Measurements from ENCODE around the gene SHISAL2A. TPM values are rescaled to one million over a fixed set of nuclear protein-coding genes. Genes with fewer than 3 reads are reported as not detected.

SHISAL2A gene
- total and polyA plus RNA-seq, 2 of the 8 experiments (the other 6 are each of a cell fraction or from before 2014, with no cell fraction given) = 0.74 to 2.1 TPM

DNA sequence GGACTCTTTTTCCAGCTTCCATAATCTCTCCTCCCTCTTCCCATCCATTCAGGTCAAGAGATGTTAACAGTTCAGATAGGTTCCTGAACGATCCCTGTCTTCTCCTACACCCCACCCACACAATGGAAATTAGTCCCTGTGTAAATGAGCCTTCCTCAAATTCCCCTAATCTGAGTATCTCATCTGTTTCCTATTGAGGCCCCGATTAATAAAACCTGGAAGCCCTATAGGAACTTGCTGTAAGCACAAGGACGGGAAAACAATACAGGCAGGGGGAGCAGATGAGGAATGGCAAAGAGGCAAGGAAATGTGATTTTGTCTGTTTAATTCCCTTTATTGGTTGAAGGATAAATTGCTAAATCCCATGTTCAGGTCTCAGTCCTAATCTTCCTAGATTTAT, 37.9 kb upstream of the SHISAL2A start:
- Histone ChIP-seq H3K4me1 (replicated peaks in 1 of 4; ENCODE audit: control insufficient read depth in 3 of 4, insufficient read depth in 4 of 4, low read length in 3 of 4) (peaks cover 0 to 4% (median 0%) of the 10 kb centered on the region in 4 experiments; a peak in 2 of 7 replicates), H3K18ac (ENCODE audit: extremely low read depth, low read length) (no peak overlapping the region), H3K14ac (ENCODE audit: insufficient read length) (no peak overlapping the region), H3K27me3 (replicated peaks in 1 of 4; ENCODE audit: control insufficient read depth in 3 of 4, extremely low read depth in 1 of 4, insufficient read depth in 3 of 4, low read length in 3 of 4) (peaks cover 0 to 3% (median 3%) of the 10 kb centered on the region in 4 experiments; a peak in 2 of 7 replicates), H3K79me1 (ENCODE audit: low read depth, low read length) (no peaks in the 10 kb centered on the region), H2AFZ (ENCODE audit: low read length) (no peak overlapping the region; the same call in 1 of the 2 replicates), H3K27ac (ENCODE audit: low read depth, low read length) (no peak overlapping the region), H2BK12ac (ENCODE audit: low read depth, low read length) (no peak overlapping the region), H3K9me3 (ENCODE audit: insufficient read depth in 2 of 2, low read depth in 1 of 2, low read length in 1 of 2) (no peaks in the 10 kb centered on the region), H3K23ac (ENCODE audit: insufficient read length) (no peak overlapping the region), H3K9ac (replicated peaks in 1 of 4; ENCODE audit: extremely low read depth in 1 of 4, low read depth in 3 of 4, low read length in 3 of 4) (no peak overlapping the region), H4K5ac (ENCODE audit: insufficient read length, low read depth, low read length) (no peak overlapping the region), H3K4me2 (ENCODE audit: insufficient read depth in 1 of 2, low read depth in 2 of 2, low read length in 2 of 2) (no peak overlapping the region), H2BK15ac (ENCODE audit: low read length) (no peak overlapping the region), H3K56ac (replicated peaks; ENCODE audit: insufficient read length, low read depth, low read length) (no peak overlapping the region), H2BK5ac (ENCODE audit: low read depth, low read length) (no peak overlapping the region), H2BK120ac (replicated peaks; ENCODE audit: low read depth, low read length) (no peak overlapping the region), H3K23me2 (ENCODE audit: low read depth, low read length) (no peaks in the 10 kb centered on the region), H4K91ac (replicated peaks; ENCODE audit: insufficient read length, low read length) (no peak overlapping the region), H3K36me3 (ENCODE audit: control insufficient read depth in 2 of 4, insufficient read depth in 4 of 4, low read length in 3 of 4) (no peaks in the 10 kb centered on the region), H4K8ac (ENCODE audit: extremely low read depth, insufficient read depth, low read length) (no peak overlapping the region), H3K79me2 (ENCODE audit: control insufficient read depth in 1 of 2, insufficient read depth in 2 of 2, low read length in 2 of 2) (no peaks in the 10 kb centered on the region), H2BK20ac (ENCODE audit: low read length) (no peak overlapping the region), H3K4me3 (ENCODE audit: extremely low read depth in 1 of 4, insufficient read depth in 2 of 4, low read depth in 3 of 4, low read length in 4 of 4) (no peak overlapping the region), H2AK5ac (ENCODE audit: low read depth, low read length) (no peak overlapping the region), H3K4ac (replicated peaks; ENCODE audit: insufficient read length, low read depth, low read length) (no peak overlapping the region), H4K20me1 (replicated peaks in 1 of 2; ENCODE audit: control insufficient read depth in 1 of 2, insufficient read depth in 2 of 2, low read length in 2 of 2) (no peaks in the 10 kb centered on the region)
- ChIA-PET CTCF (ENCODE audit: partially characterized antibody) (interaction anchor here (1.7 to 2.1 kb wide), 3 partner anchors 9 to 92 kb away, joined by 4 to 7 read pairs (median 5); no protein-coding TSS in a partner anchor), POLR2A (ENCODE audit: partially characterized antibody) (no interaction called here)
- no peak for FAIRE-seq
- TF ChIP-seq HDAC2 (IDR thresholded peaks at IDR 0.05; ENCODE audit: borderline replicate concordance in 1 of 2, low read depth in 2 of 2, low read length in 2 of 2) (no peak), RAD21 (IDR thresholded peaks at IDR 0.05 in 1 of 2, conservative IDR thresholded peaks at IDR 0.05 in 1 of 2; ENCODE audit: low read depth in 2 of 2, low read length in 2 of 2) (no peak), TAF7 (optimal IDR thresholded peaks at IDR 0.05; ENCODE audit: borderline replicate concordance, low read depth, low read length) (no peak), JUN (IDR thresholded peaks at IDR 0.05; ENCODE audit: low read depth, low read length) (no peak), MAX (IDR thresholded peaks at IDR 0.05) (no peak), CEBPB (IDR thresholded peaks at IDR 0.05; ENCODE audit: low read depth, low read length) (no peak), KDM4A (IDR thresholded peaks at IDR 0.05; ENCODE audit: low read depth, low read length, severe bottlenecking) (no peak), TCF12 (IDR thresholded peaks at IDR 0.05; ENCODE audit: low read depth, low read length) (no peak)
- 80% methylated on average over 3 of the region's 3 CpGs; no CpG with 5 or more reads in 1 of the 2 experiments for WGBS, 2 experiments (ENCODE audit: extremely low coverage in 1 of 2, insufficient coverage in 1 of 2, insufficient read length in 1 of 2, insufficient replicate concordance in 2 of 2, low coverage in 1 of 2, low lambda C conversion rate in 2 of 2, missing lambda C conversion rate in 1 of 2)
- DNase-seq (ENCODE audit: low read depth in 1 of 2, low spot score in 2 of 2) = no peak

All from H1 (cell line).